Psoas muscle (tissue), 8 donors: Measurements from ENCODE around the gene GTPBP3. TPM values are rescaled to one million over a fixed set of nuclear protein-coding genes. Genes with fewer than 3 reads are reported as not detected.

Source experiments
- ATAC-seq, 4 donors: fragments of 200-7000 bp; cut with Tn5 transposase; one replicate each; pipeline ENCODE4 v1.9.1; 2020; ENCODE audit warnings: moderate library complexity in 3 of 4, mild to moderate bottlenecking in 2 of 4
- DNase-seq, 2 donors: peaks; one replicate each; pipeline ENCODE4 v3.0.0-alpha.2; 2020
- H3K27ac ChIP-seq: fragments of 200-600 bp; one replicate; pipeline ENCODE4 v1.8.0; 2022
- H3K27me3 ChIP-seq, 3 donors: fragments of 200-600 bp in 1 of 3; one replicate each; pipeline versions ENCODE4 v1.6.1 to v1.8.0; 2013 to 2022; ENCODE audit warnings: low read length in 2 of 3, mild to moderate bottlenecking in 2 of 3, moderate library complexity in 1 of 3; ENCODE audit not compliant: insufficient read depth in 3 of 3
- H3K36me3 ChIP-seq, 2 donors: fragments of 200-600 bp in 1 of 2; one replicate each; pipeline versions ENCODE4 v1.6.1 to v1.8.0; 2013 to 2022; ENCODE audit warnings: low read depth in 1 of 2, mild to moderate bottlenecking in 1 of 2, moderate library complexity in 1 of 2; ENCODE audit not compliant: insufficient read depth in 1 of 2
- H3K4me1 ChIP-seq: fragments of 200-600 bp; one replicate; pipeline ENCODE4 v1.8.0; 2022
- H3K4me3 ChIP-seq: fragments of 200-600 bp; one replicate; pipeline ENCODE4 v1.8.0; 2022; ENCODE audit warnings: mild to moderate bottlenecking
- H3K9me3 ChIP-seq: fragments of 200-600 bp; one replicate; pipeline ENCODE4 v1.8.0; 2022
- whole genome bisulfite sequencing, 3 donors: extraction: QIAGEN DNeasy Blood & Tissue Kit; methylation state at CpG; one replicate each; pipeline versions ENCODE4 v1.1.6 to v1.1.7; 2013; 5-methylcytosine and 5-hydroxymethylcytosine counted together
- intact Hi-C, 2 donors: fragments of 100-400 bp; cut with DNase I; formaldehyde crosslinking; loops; one replicate each; pipeline versions ENCODE4 v1.11.0 to v1.14.2; 2022
- polyA plus RNA-seq, 3 donors: library from polyadenylated mRNA; stranded (reverse); fragments of 200-250 nt; gene quantifications; one replicate each; pipeline ENCODE4 v1.2.3, GENCODE V29; 2013
- total RNA-seq, 4 donors: library from RNA; stranded (reverse); fragmentation: NEBNext Ultra II Directional in 2 of 4; extraction: Animal tissue kit (Norgen Biotek cat#: 25700) in 2 of 4; gene quantifications; one replicate each; pipeline versions ENCODE4 v1.2.1 to v1.2.4, GENCODE V29; 2021 to 2023
- TF ChIP-seq, protein P1 (sequence below): fragments of 200-600 bp; IDR thresholded peaks from one replicate; pipeline ENCODE4 v1.8.0; 2022; ENCODE audit warnings: antibody characterized with exemption
- donor health status: healthy with polysubstance abuse.
- donor health status: DM: no; HTN: no; CAD: no; lungs with moderate emphysema.
- donor health status: Bipolar disorder and iron deficiency.
- donor health status: healthy.
- donor health status: DM: yes; HTN: yes; CAD: no.
- donor health status: DM: no; HTN: no; CAD: no.
- donor health status: DM: no; HTN: no; CAD: no.
- donor health status: DM: yes; HTN: yes; CAD: no.

GTPBP3 gene
- total and polyA plus RNA-seq, 7 donors, result 6.2 to 16.5 (median 10.1) TPM

DNA sequence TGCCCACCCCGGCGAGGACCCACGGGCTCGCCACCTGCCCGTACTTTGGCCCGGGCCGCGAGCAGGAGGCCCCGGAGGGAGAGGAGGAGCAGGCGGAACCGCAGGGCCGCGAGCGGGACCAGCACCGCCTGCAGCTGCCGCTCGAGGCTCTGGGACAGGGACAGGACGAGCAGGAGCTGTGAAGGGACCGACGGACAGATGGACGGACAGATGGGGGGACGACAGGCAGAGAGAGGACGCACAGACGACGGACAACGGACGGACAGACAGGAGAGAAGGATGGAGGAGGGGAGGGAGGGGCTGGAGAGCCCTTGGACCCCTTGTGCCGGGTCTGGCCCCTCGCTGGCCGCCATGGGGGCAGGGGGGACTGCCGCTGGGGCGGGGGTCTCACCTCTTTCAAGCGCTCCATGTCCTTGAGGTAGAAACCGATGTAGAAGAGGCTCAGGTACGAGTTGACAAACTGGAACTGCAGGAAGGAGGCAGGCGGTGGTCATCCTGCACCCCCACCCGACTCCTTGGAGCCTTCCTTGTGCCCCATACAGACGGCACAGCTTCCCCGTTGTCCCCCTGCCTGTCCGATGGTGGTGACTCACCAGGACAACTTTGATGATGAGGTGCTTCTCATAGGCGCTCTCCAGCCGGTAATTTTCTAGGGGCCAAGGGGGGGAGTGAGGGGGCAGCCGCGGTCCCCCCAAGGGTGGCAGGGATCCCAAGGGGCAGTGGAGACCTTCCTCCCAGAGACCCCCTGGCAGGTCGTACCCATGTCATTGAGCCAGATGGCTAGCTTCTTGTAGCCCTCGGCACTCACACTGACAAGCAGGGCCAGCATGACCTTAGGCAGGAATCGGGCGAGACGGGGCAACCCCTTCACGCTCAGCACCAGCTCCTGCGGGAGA is 7.7 kb upstream of the GTPBP3 start:
- H3K36me3 ChIP-seq, result peaks cover 0 to 48% of the 10 kb centered on the region in 2 donors
- ATAC-seq, result no peak
- no peak for DNase-seq
- no peak overlapping the region for H3K4me3 ChIP-seq
- H3K27ac ChIP-seq, result no peak overlapping the region
- no peaks in the 10 kb centered on the region for H3K9me3 ChIP-seq
- 78 to 80% (median 80%) methylated on average over 38 to 51 of the region's 51 CpGs for WGBS, 3 donors
- no peaks in the 10 kb centered on the region for H3K27me3 ChIP-seq
- H3K4me1 ChIP-seq, result peaks cover 5% of the 10 kb centered on the region
- intact Hi-C loops, result no loop called here
- TF ChIP-seq, protein P1, sequence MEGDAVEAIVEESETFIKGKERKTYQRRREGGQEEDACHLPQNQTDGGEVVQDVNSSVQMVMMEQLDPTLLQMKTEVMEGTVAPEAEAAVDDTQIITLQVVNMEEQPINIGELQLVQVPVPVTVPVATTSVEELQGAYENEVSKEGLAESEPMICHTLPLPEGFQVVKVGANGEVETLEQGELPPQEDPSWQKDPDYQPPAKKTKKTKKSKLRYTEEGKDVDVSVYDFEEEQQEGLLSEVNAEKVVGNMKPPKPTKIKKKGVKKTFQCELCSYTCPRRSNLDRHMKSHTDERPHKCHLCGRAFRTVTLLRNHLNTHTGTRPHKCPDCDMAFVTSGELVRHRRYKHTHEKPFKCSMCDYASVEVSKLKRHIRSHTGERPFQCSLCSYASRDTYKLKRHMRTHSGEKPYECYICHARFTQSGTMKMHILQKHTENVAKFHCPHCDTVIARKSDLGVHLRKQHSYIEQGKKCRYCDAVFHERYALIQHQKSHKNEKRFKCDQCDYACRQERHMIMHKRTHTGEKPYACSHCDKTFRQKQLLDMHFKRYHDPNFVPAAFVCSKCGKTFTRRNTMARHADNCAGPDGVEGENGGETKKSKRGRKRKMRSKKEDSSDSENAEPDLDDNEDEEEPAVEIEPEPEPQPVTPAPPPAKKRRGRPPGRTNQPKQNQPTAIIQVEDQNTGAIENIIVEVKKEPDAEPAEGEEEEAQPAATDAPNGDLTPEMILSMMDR, result no peak

DNA sequence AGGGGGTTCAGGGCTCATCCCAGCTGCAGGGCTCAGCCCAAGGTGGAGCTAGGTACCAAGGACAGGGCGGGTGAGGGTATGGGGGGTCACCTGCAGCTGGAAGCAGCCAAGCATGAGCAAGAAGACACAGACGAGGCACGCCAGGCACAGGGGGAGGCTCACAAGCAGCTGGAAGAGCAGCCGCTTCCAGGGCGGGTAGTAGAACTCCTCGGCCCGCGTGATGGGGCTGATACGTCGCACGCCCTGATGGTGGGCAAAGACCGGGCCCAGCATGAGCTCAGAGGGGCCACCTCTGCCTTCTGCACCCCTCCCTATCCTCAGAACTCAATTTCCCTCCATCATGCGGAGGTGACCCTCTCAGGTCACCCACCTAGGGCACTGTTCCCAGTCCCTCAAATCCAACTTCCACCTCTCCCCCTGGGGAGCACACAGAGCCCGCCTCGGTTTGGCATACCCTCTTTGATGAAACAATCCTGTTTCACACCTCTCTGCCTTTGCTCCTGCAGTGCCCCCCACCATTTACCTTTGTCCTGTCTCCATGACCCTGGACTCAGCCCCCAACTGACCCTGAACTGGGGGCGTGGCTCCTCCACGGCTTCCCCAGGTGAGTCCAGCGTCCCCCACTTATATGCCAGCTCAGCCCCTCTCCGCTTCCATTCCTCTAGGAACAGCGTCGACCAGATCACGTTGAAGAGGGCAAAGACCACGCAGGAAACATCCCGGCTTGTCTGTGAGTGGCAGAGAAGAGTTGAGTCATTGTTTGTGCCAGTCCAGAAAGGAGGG is 6.9 kb upstream of the GTPBP3 start:
- no peak for ATAC-seq

DNA sequence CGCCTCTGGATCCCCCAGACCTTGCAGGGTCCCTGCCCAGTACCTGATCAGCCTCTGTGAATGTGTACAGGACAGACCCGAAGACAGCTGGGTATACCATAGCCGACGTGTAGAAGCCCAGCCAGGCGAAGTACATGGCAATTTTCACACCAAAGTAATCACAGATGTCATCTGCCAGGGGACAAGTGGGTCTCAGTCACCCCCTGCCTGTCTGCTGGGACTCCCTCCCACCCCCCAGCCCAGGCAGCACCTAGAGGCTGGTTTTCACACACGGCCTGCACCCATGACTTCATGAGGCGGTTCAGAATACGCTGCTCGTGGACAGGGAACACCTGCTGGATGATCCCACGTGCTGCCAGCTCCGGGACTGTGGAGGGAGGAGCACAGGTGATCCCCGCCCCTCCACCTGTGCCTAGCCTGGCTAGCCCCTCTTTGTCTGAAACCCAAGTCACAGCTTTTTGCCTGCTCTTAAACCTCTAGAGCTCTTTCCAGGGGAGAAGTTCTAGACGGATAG is 6.3 kb upstream of the GTPBP3 start:
- Histone ChIP-seq H3K4me3 (no peak overlapping the region), H3K27me3 (no peaks in the 10 kb centered on the region), H3K36me3 (peaks cover 0 to 42% of the 10 kb centered on the region in 2 donors), H3K4me1 (peaks cover 16% of the 10 kb centered on the region), H3K9me3 (no peaks in the 10 kb centered on the region), H3K27ac (no peak overlapping the region)
- DNase-seq (no peak), ATAC-seq (no peak)
- intact Hi-C loops, result no loop called here
- TF ChIP-seq, protein P1, result no peak
- 77 to 82% (median 80%) methylated on average over 13 of the region's 13 CpGs for WGBS, 3 donors

More for the DNA sequence above, 6.9 kb upstream of the GTPBP3 start:
- TF ChIP-seq, protein P1, result no peak
- H3K4me1 ChIP-seq, result peaks cover 10% of the 10 kb centered on the region
- H3K4me3 ChIP-seq, result no peak overlapping the region
- H3K9me3 ChIP-seq, result no peaks in the 10 kb centered on the region
- intact Hi-C loops, result no loop called here
- DNase-seq, result no peak
- H3K36me3 ChIP-seq, result peaks cover 0 to 42% of the 10 kb centered on the region in 2 donors
- 91 to 94% (median 92%) methylated on average over 24 of the region's 24 CpGs for WGBS, 3 donors
- H3K27me3 ChIP-seq, result no peaks in the 10 kb centered on the region
- H3K27ac ChIP-seq, result no peak overlapping the region

DNA sequence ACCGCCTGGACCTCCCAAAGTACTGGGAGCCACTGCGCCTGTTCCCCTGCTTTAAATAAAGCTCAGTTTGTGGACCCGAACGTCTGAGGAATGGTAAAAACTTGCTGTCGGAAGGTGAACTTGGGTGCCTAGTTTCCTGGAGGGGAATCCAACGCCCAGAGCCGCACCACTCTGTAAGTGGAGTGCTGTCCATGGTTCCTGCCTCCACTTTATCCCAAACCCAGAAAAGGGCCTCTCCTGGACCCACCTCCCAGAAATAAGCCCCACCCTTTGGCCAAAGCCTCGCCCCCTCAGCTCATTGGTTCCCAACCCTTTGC is 5.0 kb upstream of the GTPBP3 start:
- Histone ChIP-seq H3K4me3 (no peak overlapping the region), H3K27me3 (no peaks in the 10 kb centered on the region), H3K27ac (no peak overlapping the region), H3K36me3 (peaks cover 0 to 32% of the 10 kb centered on the region in 2 donors), H3K4me1 (peaks cover 16% of the 10 kb centered on the region), H3K9me3 (no peaks in the 10 kb centered on the region)
- ATAC-seq, result no peak
- TF ChIP-seq, protein P1, result no peak
- intact Hi-C loops, result no loop called here
- DNase-seq, result no peak
- 88 to 91% (median 91%) methylated on average over 8 of the region's 8 CpGs for WGBS, 3 donors
